Measurements from ENCODE around the gene UNC50.

UNC50 gene, protein sequence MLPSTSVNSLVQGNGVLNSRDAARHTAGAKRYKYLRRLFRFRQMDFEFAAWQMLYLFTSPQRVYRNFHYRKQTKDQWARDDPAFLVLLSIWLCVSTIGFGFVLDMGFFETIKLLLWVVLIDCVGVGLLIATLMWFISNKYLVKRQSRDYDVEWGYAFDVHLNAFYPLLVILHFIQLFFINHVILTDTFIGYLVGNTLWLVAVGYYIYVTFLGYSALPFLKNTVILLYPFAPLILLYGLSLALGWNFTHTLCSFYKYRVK

DNA sequence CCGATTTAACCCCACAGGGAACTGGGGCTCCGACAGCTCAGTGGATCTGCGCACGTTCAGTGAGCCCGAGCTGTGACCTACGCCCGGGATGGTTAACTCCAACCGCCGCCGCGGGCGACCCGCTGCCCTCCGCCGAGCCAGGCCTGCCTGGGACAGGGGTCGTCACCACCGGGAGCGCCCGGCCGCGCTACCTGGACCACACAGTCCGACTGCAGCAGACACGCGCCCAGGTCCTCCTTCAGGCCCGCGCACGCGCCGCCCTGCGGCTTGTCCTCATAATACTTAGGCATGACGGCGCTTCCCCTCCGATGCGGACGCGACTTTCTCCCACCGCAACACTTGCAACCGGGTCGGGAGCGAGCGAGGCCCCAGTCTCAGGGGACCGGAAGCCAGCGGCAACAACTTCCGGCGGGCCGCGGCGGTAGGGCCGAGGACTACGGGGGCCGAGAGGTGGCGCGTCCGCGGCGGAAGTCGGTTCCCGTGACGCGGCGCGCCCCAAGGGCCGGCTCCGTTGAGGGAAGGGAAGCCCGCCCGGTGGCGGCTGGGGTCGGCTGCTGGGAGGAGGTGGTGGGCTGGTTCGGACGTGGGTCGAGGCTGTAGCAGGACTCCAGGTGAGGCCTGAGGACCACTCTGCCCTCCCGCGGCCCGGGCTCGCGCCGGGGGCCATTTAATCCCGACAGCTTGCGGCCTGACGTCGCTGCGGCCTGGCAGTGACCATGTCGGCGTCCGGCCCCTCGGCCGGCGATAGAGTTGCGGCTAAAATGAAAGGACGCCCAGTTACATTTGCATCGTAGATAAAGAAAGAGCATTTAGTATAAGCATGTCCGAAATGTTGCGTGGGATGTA, at the start of gene UNC50, which contains the start of gene COA5:
TSS of gene UNC50 (plus strand) at position 474 of the 846 bp plus-strand sequence. CDS start 1,171 bp downstream, outside the sequence.
TSS of gene COA5 (minus strand) at position 397 of the 846 bp plus-strand sequence. CDS start at position 290, 107 bp downstream.
- DNase-seq = peak; percentile 76

DNA sequence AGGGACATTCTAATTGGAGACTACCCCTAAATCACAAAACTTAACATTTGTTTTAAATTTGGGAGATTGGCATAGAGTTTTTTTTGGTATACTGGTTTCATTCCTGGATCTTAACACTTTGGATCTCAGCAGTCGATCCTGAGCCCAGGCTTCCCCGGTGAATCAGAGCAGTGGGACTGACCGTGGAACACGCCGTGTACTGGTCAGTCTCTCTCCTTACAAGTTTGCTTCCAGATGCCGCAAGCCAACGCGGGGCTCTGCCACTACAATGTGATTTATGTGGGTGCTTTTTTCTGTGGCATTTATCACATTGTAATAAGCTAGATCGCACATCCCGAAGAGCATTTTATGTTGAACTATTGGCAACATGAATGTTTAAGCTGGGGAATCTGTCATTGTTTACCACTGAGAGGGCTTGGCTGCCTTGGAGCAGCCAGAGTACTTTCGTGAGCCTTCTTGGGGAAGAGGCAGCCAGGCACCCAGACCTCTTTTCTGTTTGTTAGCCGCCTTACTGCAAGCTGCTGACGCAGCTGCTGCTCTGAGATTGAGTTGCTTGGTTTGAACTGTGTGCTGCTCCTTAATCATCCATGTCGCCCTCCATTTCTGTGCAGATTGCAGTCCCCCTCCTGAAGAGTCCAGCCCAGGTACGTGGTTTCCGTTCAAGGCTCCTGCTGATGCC, 49.4 kb upstream of the UNC50 start:
- DNase-seq = no peak

DNA sequence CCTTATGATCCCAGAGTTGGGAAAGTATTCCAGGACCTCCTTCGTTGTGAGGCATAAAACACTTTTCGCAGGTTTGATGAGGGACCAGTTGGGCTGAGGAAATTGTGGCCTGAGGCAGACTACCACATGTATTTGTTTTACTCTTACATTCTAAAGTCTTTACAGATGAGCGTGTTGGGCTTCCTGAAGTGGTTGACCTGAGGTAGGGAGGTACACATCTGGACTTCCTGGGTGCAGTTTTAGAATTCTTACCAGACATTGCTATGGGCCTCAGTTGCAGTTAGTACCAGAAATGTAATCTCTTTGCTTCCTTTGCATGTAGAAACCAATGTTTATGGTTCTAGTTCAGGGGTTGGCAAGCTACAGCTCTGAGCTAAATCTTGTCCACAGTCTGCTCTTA, 48.8 kb upstream of the UNC50 start:
- DNase-seq = no peak

DNA sequence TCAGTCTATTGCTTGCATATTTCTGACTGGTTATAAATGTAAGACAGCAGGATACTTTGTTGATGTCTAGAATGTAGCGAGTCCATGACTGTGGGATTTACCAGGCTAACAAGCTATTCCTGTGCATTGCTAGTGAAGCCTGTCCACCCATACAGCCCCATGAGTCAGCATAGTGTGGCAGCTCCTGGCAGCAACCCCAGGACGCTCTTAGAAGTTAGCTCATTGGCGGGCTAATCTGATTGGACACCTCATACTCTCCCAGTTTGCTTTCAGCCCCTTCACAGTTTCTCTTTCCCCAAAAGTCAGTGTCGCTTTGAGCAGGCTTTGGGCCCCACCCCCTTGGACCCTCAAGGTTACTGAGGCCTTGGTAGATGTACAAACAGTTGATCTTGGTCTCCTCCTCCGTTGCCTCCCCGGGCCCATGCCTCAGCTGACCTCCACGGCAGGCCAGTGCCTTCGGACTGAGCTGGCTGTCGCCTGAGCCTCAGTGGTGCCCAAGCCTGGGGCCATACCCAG, 48.1 kb upstream of the UNC50 start:
- peak; percentile 91 for DNase-seq

DNA sequence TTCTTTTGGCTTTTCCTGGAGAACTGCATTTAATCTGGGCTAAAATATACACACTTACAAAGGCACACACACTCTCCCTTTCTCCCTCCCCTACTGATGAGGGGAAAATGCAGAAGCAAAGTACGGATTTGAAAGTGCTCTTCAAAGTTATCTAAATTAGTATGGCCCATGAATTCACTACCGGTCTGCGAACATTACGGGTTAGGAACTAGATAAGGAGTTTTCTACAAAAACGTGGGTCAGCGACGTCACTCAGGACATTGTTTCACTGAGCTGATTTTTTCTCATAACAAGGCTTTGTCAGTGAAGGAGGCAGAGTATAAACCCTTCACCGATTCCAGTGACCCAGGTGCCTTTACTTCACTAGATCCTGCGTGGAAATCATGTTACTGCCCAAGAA, 47.4 kb upstream of the UNC50 start:
- DNase-seq = no peak

DNA sequence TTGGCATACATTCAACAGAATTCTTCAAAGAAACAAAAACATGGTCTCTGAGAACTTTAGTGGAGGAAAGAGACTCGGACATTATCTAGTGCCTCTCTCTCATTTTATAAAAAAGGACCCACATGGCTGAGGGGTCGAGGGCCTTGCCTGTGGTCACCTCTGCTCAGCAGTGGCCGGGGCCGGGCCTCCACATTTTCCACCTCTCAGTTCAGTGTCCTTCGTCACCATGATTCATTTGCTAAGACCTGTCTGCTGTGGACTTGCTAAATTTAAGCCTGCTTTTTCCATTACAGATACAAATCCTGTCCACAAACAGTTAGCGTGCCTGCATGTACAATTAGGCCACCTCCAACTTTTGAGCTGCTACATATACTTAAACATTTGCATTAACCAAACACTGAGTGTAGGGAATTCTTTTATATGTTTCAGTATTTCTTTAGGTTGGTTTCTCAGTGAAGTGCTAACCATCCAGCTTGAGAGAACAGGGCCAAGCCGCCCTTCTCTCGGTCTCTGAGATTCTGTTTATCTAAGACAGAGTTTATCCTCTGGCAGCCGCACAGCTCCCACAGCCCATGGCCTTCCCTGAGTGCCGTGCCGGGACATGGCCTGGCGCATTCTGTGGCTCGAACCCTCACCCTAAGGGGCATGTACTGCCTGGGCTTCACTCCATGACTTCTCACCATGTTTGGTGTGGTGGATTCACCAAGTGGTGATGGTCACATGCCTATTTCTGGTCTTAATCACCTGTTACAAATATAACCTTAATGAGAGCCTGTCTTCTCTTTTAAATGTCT, 46.3 kb upstream of the UNC50 start:
- DNase-seq = no peak

DNA sequence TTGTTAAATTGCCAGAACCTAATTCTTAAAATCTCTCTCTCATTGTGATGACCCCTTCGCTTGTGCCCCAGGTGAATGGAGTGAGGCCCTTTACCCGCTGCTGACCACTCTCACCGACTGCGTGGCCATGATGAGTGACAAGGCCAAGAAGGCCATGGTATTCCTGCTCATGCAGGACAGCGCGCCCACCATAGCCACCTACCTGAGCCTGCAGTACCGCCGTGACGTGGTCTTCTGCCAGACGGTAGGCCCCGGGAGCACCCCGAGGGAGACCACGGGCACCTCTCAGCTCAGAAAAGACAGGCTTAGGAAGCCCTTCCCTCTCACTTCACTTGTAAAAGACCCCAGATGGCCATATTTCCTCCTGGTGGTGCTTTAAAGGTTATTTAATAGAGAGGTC, 45.0 kb upstream of the UNC50 start:
- no peak for DNase-seq

DNA sequence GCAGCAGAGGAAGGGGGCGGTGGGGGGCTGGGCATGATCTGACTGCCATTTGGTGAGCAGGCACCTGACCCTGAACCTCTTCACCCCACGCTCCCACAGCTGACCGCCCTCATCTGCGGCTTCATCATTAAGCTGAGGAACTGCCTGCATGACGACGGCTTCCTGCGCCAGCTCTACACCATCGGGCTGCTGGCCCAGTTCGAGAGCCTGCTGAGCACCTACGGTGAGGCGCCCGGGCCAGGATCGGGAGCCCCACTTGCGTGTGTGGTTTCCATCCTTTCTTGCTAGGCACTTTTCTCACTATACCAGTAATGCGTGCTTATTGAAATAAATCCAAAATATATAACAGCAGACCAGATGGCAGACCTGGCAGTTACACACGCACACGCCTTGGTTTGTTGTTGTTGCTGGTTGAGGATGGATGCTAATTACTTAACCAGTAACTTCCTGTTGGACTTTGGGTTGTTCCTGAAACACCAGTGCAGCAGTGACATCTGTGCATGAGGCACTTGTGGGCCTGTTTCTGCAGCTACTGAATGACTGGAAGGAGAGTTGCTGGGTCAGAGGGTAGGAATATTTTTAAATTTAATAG, 43.8 kb upstream of the UNC50 start:
- DNase-seq = no peak

DNA sequence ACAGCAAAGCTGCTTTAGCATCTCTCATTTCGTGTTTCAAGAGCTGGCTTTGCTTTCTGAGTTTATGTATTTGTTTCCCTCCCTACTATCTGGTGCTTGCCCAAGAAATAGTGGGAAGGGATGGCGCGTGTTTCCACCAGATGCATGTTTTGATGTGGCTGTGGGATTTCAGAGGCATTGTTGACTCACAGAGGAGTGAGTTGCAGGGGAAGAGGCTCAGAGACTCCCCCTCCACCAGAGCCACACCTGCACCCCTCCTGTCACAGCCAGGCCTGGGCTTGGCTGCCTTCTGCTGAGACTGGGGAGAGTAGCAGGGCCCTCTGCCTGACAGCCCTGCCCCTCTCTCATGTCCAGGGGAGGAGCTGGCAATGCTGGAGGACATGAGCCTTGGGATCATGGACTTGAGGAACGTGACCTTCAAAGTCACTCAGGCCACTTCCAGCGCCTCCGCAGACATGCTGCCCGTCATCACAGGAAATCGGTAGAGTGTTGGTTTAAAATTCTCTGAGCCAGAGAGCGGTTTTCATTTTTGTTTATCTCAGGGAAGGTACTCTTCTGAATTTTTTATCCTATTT, 43.0 kb upstream of the UNC50 start:
- no peak for DNase-seq

DNA sequence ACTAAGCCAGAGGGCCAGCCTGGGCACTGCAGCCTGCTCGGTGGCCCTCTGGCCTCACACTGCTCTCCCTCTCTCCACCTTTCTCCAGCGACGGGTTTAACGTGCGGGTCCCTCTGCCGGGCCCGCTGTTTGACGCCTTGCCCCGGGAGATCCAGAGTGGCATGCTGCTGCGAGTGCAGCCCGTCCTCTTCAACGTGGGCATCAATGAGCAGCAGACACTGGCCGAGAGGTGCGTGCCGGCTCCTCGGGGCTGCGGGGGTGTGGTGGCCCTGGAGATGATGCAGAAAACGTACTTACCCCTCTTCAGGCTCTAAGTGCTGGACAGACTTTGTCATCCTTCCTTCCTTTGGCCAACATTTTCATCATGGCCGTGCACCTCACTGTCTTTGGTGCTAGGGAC, 42.4 kb upstream of the UNC50 start:
- DNase-seq = no peak

DNA sequence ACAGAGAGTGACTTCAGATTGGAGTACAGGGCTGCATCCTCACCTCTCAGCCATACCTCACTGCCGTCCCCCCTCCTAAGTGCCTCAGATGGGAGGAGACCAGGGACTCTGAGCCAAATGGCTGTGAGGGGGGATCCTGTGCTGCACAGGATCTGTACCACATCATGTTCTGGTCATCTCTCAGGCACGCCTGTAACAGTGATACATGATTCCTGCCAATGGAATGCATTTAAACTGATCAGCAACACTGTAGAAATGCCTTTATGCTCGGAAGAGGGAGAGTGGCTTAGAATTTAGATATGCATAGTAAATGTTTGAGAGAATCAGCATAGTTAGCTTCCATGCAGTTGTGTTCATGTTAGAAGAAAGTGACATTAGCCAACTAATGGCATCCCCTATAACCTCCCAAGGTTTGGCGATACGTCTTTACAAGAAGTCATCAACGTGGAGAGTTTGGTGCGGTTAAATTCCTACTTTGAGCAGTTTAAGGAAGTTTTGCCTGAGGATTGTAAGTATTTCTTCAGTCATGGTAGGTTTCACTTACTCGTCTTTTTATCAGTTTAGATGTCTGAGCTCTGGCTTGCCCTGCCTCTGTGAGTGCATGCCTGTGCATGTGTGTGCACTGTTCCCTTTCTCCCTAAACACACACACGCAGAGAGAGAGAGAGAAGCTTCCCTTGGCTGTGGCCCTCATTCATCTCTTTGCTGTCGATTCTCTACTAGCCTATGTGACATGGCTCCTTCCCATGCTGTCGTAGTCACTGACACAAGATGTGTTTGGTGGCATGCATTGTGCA, 40.0 kb upstream of the UNC50 start:
- peak; percentile 3 for DNase-seq

DNA sequence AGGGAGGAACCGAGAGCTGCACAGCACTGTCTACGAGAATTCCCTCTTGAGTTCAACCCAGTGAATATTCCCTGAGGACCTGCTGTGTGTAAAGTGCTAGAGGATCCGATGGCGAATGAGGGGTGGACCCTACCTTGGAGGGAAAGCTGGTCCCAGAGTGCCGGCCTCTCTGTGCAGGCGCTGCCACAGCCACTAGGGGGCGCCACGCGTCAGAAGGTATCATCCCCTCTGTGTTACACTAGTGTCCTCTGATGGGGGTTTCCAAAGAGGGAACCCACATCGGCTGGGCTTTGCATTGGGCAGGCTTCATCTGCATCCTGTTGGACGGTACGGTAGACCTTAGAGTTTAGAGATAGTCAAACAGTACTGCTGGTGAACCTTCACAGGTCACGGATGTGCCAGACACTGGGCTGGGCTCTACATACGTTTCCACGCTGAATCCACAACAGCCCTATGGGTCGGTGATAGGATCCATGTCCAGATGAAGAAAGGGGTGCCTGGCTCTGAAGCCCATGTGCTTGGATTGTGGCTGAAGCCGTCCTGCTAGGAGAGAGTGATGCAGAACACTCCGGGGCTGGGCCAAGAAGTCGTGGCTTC, 39.1 kb upstream of the UNC50 start:
- DNase-seq = no peak

DNA sequence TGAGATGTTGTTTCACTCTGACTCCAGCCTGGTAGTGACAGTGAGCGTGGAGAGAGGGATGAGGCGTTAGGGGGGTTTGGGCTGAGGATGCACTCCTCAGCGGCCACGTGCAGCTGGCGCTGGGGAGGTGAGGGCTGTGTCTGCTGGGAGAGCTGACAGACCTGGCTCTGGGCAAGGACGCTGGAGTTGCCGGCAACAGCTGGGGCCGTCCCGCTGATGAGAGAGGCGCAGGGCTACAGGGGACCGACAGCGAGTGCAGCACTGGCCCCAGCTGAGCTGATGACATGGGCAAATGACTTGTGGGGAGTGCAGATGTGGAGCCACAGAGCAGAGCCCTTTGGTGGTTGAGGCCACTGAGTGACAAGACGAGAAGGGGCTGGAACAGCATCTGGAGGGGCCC, 38.5 kb upstream of the UNC50 start:
- no peak for DNase-seq

DNA sequence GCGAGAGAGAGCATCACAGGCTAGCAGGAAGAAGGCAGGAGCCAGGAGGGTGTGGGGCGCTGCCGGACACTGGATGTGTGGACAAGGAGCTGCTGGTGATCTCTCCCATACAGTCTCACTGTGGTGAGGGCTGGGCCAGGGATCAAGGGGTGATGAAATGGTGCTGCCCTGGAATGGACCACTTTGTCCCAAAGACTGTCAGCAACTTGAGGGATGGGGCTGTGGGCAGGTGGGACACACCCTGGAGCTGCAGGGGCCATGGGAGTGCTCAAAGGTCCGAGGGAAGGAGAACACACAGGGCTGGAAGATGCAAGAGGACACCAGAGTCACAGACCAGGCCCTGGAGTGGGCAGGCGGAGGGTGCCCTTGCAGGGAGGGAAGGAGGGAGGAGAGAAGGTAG, 38.0 kb upstream of the UNC50 start:
- no peak for DNase-seq

DNA sequence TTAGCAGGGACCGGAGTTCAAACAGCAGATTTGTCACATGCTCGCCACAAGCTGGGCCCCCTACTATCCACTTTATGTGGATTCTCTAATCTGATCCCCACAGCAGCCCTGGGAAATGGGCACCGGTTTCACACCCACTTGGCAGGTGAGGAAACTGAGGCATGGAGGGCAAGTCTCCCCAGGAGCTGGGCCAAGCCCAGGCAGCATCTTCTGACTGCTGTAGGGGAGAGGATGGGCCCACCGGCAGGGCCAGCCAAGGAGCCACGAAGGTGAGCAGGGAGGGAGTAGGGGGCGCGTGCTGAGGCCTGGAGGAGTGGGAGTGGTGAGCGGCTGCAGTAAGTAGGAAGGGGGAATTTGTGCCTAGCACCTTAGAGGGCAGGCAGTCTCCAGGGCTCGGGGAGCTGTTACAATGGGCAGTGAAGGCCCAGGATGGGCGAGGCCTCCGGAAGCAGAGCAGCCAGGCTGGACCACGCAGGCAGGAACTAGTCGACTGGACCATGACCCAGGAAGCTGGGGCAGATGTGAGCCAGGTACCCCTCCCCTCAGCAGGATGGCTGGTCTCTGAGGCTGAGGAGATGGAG, 37.2 kb upstream of the UNC50 start:
- no peak for DNase-seq

DNA sequence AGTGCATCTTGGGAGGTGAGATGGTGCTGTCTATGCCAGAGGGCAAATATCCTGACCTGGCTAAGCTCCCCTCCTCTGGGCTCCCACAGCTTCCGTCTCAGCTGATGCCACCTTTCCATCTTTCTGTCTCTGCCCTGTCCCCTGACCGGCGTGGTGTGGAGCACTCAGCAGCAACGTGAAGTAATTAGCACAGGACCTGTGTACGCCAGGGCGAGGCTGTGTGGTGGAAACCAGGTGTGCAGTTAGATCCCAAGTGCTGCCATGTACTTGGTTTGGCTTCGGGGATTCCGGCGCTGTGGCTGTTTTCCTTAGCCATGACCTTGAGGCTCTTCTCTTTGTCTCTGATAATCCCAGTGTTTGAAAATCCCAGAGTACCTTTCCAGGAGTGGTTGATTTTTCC, 36.6 kb upstream of the UNC50 start:
- DNase-seq = no peak

DNA sequence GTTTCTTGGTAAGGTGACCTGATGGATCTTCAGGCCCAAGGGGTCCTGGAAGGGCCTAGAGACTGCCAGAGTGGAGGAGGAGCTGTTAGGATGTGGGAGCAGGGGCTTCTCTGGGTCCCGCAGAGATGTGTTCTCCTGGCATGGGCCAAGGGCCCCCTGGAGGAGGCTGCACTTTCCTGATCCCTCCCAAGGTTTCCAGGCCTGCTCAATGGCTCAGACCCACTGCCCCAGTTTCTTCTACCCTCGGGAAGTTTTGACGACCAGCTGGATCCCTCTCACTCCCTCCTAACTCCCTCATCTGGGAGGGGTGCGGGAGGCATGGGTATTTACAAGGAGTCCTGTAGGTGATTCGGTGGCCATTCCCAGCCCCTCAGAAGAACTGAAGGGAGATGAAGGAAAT, 36.2 kb upstream of the UNC50 start:
- no peak for DNase-seq

DNA sequence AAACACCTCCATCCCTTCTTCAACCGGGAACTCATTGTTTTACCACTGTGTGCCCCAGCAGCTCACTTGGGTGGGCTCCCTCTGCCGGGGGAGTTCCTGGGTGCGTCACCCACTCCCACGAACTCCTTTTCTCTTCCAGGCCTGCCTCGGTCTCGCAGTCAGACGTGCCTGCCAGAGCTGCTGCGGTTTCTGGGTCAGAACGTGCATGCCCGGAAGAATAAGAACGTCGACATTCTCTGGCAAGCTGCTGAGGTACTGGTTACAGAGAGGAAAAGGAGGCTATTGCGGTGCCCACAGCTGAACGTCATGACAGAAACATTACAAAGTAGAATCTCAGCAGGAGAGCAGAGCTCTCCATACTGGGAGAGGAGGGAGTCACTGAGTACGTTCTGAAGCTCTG, 35.7 kb upstream of the UNC50 start:
- DNase-seq = no peak

DNA sequence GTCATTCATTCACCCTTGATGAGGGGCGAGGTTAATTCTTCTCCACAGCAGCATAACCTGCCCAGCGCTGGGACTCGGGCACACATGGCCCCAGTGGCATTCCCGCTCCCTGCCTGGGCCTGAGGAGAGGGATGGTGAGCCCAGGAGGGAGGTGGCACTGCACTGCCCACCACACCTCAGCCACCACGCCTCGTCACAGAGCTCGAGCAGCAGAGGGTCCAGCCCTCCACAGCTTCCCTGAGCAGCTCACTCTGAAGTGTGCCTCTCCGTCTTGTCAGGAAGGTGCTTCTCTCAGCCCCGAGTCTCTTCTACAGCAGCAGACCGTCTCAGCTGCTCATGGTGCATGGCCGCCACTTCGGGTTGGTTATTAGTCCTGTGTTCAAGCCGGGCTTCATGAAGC, 35.0 kb upstream of the UNC50 start:
- DNase-seq = no peak

DNA sequence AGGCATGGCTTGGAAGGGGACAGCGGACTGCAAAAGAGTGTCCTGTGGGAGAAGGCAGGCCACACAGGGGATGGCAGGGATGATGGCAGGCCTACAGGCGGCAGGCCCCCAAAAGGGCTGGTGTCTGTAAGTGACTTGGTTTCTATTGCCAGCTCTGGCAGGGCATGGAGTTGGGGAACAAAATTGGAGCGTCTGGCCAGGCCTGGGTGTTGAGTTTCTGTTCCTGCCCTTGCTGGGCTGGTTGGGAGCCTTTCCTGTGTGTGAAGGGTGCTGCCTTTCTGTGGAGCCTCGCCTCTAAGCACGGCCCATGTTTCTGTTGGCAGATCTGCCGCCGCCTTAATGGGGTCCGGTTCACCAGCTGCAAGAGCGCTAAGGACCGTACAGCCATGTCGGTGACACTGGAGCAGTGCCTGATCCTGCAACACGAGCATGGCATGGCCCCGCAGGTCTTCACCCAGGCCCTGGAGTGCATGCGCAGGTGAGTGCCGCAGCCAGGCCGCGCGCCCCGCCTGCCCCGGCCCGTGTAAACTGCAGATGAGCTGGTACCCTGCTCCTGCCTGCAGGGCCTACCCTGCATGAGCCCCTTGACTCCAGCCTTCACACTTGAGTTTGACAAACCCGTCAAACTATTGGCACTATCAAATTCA, 31.6 kb upstream of the UNC50 start:
- DNase-seq = no peak
